ENCODE results near the gene CCNI2. TPM values are rescaled to one million over a fixed set of nuclear protein-coding genes. Genes with fewer than 3 reads are reported as not detected.
A peak's percentile ranks its signal among the peaks of the same experiment; 100 is the strongest.

CCNI2 gene
- total RNA-seq, 4 donors from 2014 or later: 0.19 to 0.29 TPM; not detected in 2

DNA sequence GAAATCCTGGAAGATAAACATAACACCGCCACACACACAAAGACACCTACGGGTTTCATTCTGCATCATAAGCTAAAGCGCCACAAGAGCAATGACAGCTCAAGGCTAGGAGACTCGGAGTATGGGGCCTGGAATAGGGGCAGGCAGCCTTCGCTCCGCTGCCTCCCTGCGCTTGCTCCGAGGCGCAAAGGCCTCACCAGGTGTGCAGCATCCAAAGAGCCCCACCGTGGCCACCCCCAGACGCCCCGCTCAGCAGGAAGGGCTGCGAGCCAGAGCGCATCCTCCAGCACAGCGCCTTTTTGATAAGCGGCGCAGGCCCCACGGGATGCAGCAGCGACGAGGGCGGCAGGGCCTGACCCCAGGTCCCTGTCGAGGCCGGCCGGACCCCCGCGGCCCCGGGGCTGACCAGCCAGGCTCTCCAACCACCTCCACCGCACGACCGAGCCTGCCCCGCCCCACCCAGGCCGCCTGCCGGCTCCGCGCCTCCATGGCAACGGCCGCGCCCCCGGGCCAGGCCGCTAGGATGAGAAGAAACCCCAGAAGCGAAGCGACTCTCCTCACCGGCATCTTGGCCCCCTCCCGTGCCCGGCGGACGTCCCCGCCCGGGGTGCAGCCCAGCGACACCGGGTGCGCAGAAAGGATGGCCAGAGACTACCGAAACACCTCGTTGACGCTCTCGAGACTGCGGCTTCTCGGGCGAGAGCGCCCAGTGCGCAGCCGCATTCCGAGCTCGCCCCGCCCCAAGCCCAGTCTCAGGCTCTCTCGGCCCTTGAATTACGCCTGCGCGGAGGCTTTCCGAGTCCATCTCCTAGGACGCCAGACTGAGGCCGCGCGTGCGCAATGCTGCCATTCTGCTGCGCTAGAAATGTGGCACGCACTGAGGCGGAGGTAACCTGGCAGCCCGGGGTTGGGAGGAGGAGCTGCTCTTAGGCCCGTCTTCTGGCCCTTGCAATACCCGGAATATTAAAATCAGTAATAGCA lies 10.1 kb upstream of the CCNI2 start, which contains the start of gene KIF3A:
Gene KIF3A (minus strand): TSS at position 694 of the 981 bp plus-strand sequence. CDS start 127 bp downstream, at position 567.
- intact Hi-C loops (cut with DNase I): no loop called here
- peak; percentile 70 for DNase-seq
- 1 to 3% methylated on average over 13 to 20 of the region's 81 CpGs for WGBS, 2 donors
- H3K27me3 ChIP-seq: peaks cover 0 to 9% (median 0%) of the 10 kb centered on the region in 4 donors
- TF ChIP-seq CTCF (IDR thresholded peaks at IDR 0.05) (peak in 5 of 6 experiments; percentile 18 to 50 (median 22)), POLR2A (IDR thresholded peaks at IDR 0.05) (peak in 2 of 4 donors; percentile 12 to 47)
- H3K27ac ChIP-seq: peak within 1 kb of the TSS; percentile 63 to 85 (median 80)
- peak within 1 kb of the TSS; percentile 72 to 92 (median 82) for H3K4me3 ChIP-seq
- peaks cover 0 to 7% (median 0%) of the 10 kb centered on the region in 3 donors for H3K36me3 ChIP-seq
- no peaks in the 10 kb centered on the region for H3K9me3 ChIP-seq
- peaks cover 0 to 21% (median 5%) of the 10 kb centered on the region in 3 donors for H3K4me1 ChIP-seq

DNA sequence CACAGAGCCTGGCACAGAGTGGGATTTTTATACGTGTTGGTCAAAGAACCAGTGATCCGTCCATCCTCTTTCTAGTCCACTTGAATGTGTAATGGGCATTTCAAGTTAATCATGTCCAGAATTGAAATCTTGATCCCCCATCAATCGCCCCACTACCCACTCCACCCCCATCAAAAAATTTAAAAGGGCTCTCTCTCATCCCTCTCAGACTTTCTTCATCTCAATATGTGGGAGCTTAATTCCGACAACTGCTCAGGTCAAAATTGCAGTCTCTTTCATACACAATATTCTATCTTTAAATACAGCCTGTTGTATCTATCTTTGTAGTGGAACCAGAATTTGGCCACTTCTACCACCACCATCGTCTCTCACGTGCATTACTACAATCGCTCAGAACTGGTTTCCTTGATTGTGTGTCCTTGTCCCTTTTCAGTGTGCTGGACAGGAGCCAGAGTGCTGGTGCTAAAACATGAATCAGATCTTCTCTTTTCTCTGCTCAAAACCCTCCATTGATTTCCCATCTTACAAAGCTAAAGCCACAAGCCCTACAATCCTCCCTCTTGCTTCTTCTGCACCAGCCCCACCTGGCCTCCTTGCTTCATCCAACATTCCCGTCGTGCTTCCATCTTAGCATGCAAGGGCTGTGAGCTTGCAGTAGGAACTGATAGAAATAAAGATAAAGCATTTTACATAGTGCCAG lies 9.1 kb upstream of the CCNI2 start:
- WGBS, 2 donors: 72 to 76% methylated on average over 9 of the region's 9 CpGs
- TF ChIP-seq POLR2A (IDR thresholded peaks at IDR 0.05) (no peak), CTCF (IDR thresholded peaks at IDR 0.05) (no peak)

DNA sequence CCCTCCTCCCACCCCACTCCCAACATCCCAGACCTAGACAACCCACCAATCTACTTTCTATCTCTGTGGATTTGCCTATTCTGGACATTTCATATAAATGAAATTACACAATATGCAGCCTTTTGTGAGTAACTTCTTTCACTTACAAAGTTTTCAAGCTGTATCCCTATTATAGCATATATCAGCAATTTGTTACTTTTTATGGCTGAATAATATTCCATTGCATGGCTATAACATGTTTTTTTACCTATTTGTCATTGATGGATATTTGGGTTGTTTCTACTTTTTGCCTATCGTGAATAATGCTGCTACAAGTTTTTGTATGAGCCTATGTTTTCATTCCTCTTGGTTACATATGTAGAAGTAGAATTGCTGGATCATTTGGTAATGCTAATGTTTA lies 8.0 kb upstream of the CCNI2 start:
- Histone ChIP-seq H3K27me3 (peaks cover 0 to 25% (median 0%) of the 10 kb centered on the region in 4 donors), H3K36me3 (no peaks in the 10 kb centered on the region), H3K4me1 (peaks cover 0 to 21% (median 5%) of the 10 kb centered on the region in 3 donors), H3K4me3 (no peak overlapping the region), H3K9me3 (no peaks in the 10 kb centered on the region), H3K27ac (no peak overlapping the region)
- DNase-seq: no peak
- 55 to 79% methylated on average over 1 of the region's 1 CpG for WGBS, 2 donors
- TF ChIP-seq POLR2A (IDR thresholded peaks at IDR 0.05): no peak
- no peak for TF ChIP-seq CTCF (IDR thresholded peaks at IDR 0.05)
- intact Hi-C loops (cut with DNase I): no loop called here

More for the DNA sequence above, 9.1 kb upstream of the CCNI2 start:
- Histone ChIP-seq H3K4me3 (peak overlapping the region in 2 of 4 donors; percentile 81 to 92), H3K36me3 (peaks cover 0 to 7% (median 0%) of the 10 kb centered on the region in 3 donors), H3K27ac (peak overlapping the region in 2 of 4 donors; percentile 84 to 85), H3K9me3 (no peaks in the 10 kb centered on the region), H3K4me1 (peaks cover 0 to 21% (median 5%) of the 10 kb centered on the region in 3 donors), H3K27me3 (peaks cover 0 to 19% (median 0%) of the 10 kb centered on the region in 4 donors)
- intact Hi-C loops (cut with DNase I): no loop called here
- no peak for DNase-seq

DNA sequence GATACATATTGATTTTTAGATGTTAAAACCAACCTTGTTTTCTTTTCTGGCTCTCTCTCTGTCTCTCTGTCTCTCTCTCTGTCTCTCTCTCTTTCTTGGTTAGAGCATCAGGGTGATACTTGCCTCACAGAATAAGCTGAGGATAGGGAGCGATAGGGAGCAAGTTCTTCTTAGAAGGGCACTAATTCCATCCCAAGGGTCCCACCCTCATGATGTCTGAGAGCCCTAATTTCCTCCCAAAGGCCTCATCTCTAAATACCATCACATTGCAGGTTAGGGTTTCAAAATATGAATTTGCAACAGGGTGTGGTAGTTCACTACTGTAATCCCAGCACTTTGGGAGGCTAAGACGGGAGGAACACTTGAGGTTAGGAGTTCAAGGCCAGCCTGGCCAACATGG lies 5.1 kb upstream of the CCNI2 start:
- H3K36me3 ChIP-seq: no peaks in the 10 kb centered on the region
- WGBS, 2 donors: 86 to 95% methylated on average over 2 of the region's 2 CpGs
- intact Hi-C loops (cut with DNase I): no loop called here

More for the DNA sequence above, 5.1 kb upstream of the CCNI2 start:
- Histone ChIP-seq H3K9me3 (no peaks in the 10 kb centered on the region), H3K27me3 (peaks cover 0 to 54% (median 0%) of the 10 kb centered on the region in 4 donors), H3K4me3 (no peak overlapping the region), H3K4me1 (peaks cover 0 to 13% (median 4%) of the 10 kb centered on the region in 3 donors), H3K27ac (no peak overlapping the region)
- TF ChIP-seq CTCF (IDR thresholded peaks at IDR 0.05): no peak
- no peak for TF ChIP-seq POLR2A (IDR thresholded peaks at IDR 0.05)
- DNase-seq: no peak

Measured in esophagus squamous epithelium (tissue), 5 donors.